Osteoblast (primary cell): ENCODE measurements around the gene KCNH6. TPM values are rescaled to one million over a fixed set of nuclear protein-coding genes. Genes with fewer than 3 reads are reported as not detected.
A peak's percentile ranks its signal among the peaks of the same experiment; 100 is the strongest.

ENCODE experiments used
- DNase-seq: peaks from one replicate; pipeline ENCODE4 v3.0.0; 2011; ENCODE audit warnings: low spot score, mixed read lengths; ENCODE audit not compliant: insufficient read length; ENCODE audit errors: missing footprints
- H2AFZ ChIP-seq: 2 replicates; pipeline ENCODE4 v1.6.0; 2011; ENCODE audit warnings: mild to moderate bottlenecking, low read length
- H3K27ac ChIP-seq: 2 replicates; pipeline ENCODE4 v1.5.1; 2011; ENCODE audit warnings: mild to moderate bottlenecking, low read depth, low read length, moderate library complexity
- H3K27me3 ChIP-seq: 2 replicates; pipeline ENCODE4 v1.6.0; 2012; ENCODE audit warnings: mild to moderate bottlenecking, control low read depth, inconsistent platforms, low read length, moderate library complexity; ENCODE audit not compliant: insufficient read depth
- H3K36me3 ChIP-seq: 2 replicates; pipeline ENCODE4 v1.5.1; 2011; ENCODE audit warnings: mild to moderate bottlenecking, low read length, control low read depth, moderate library complexity; ENCODE audit not compliant: insufficient read depth
- H3K4me1 ChIP-seq: 2 replicates; pipeline ENCODE4 v1.5.1; 2011; ENCODE audit warnings: mild to moderate bottlenecking, low read length, control low read depth, moderate library complexity; ENCODE audit not compliant: insufficient read depth
- H3K4me2 ChIP-seq: 2 replicates; pipeline ENCODE4 v1.6.0; 2011; ENCODE audit warnings: mild to moderate bottlenecking, low read length; ENCODE audit not compliant: insufficient read depth
- H3K4me3 ChIP-seq: fragments of 200-600 bp; sonication (generic); 3 replicates; pipeline ENCODE4 v1.5.1; 2012; ENCODE audit warnings: mild to moderate bottlenecking, low read length, inconsistent platforms; ENCODE audit not compliant: insufficient read depth
- H3K79me2 ChIP-seq: 2 replicates; pipeline ENCODE4 v1.6.0; 2012; ENCODE audit warnings: mild to moderate bottlenecking, low read length, control low read depth, inconsistent platforms; ENCODE audit not compliant: insufficient read depth
- H3K9me3 ChIP-seq: 2 replicates; pipeline ENCODE4 v1.5.1; 2011; ENCODE audit warnings: low read depth, low read length, control low read depth
- H4K20me1 ChIP-seq: 2 replicates; pipeline ENCODE4 v1.6.0; 2012; ENCODE audit warnings: mild to moderate bottlenecking, low read length, control low read depth; ENCODE audit not compliant: insufficient read depth
- CTCF ChIP-seq: IDR thresholded peaks from 2 replicates; pipeline ENCODE4 v1.5.1; 2011; ENCODE audit warnings: mild to moderate bottlenecking, low read depth, low read length, moderate library complexity; ENCODE audit errors: extremely low read depth
- total RNA-seq: library from RNA; depleted of rRNA; stranded (reverse); fragments of >200 nt; gene quantifications from 2 replicates; pipeline ENCODE4 v1.2.3, GENCODE V29; 2012

The KCNH6 gene
- total RNA-seq, 1 donor: not detected

DNA sequence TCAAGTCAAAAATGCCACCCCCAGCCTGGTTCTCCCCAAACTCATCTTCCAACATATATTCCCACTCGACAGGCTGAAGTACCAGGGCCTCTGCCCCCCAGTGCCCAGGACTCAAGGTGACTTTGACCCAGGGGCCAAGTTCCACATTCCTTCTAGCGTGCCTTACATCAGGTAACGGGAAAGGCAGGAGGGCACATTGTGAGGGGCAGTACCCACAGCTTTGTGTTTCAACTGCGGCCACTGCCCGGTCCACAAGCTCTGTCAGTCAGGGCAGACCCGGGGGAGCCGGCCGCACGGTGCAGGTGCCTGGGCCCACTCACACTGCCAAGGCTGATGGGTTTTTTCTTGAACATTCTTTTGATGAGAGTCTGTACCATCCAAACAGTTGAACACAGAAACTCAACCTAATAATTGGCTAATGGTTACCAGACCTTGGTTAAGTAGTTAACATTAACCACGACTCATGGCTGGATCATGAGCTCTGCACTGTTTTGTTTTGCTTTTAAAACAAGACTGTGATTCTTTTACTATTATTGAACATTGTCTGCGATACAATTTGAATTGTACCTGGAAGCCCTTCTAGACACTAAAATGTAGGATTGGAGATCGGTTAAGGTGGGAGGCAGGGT, 28.7 kb upstream of the KCNH6 start:
- Histone ChIP-seq H3K27me3 (peaks cover 12% of the 10 kb centered on the region), H2AFZ (no peak overlapping the region), H4K20me1 (no peaks in the 10 kb centered on the region), H3K79me2 (no peaks in the 10 kb centered on the region), H3K4me1 (peaks cover 4% of the 10 kb centered on the region), H3K4me3 (no peak overlapping the region), H3K27ac (no peak overlapping the region), H3K36me3 (no peaks in the 10 kb centered on the region), H3K4me2 (no peak overlapping the region), H3K9me3 (no peaks in the 10 kb centered on the region)
- TF ChIP-seq CTCF: no peak
- DNase-seq: peak; percentile 60

DNA sequence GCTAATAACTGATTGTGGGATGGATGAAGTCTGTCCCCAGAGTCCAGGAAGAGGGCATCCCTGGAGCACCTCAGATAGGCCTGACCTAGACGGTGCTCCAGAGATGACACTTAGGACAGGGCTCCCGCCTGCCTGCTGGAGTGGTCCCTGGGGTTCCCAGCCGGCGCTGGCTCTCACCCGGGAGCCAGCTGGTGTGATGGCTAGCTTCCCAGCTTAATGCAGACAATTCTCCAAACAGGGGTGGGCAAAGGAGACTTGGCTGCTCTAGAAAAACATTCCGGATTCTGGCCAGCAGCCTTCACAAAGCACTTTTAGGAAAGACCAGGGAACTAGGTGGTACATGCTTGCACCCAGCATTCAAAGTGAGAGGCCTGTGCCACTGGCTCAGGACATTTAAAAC, 27.7 kb upstream of the KCNH6 start:
- TF ChIP-seq CTCF: no peak
- Histone ChIP-seq H3K4me2 (no peak overlapping the region), H3K79me2 (no peaks in the 10 kb centered on the region), H3K27ac (no peak overlapping the region), H2AFZ (no peak overlapping the region), H3K36me3 (no peaks in the 10 kb centered on the region), H3K27me3 (peaks cover 6% of the 10 kb centered on the region), H3K4me1 (peaks cover 4% of the 10 kb centered on the region), H3K4me3 (no peak overlapping the region), H3K9me3 (no peaks in the 10 kb centered on the region), H4K20me1 (no peaks in the 10 kb centered on the region)
- peak; percentile 62 for DNase-seq

GRCh38 chr17:63496177-63496576, 27.0 kb upstream of the KCNH6 start:
- no peak overlapping the region for H2AFZ ChIP-seq
- H3K4me1 ChIP-seq: peaks cover 4% of the 10 kb centered on the region
- no peaks in the 10 kb centered on the region for H4K20me1 ChIP-seq
- H3K36me3 ChIP-seq: no peaks in the 10 kb centered on the region
- peaks cover 10% of the 10 kb centered on the region for H3K27me3 ChIP-seq
- DNase-seq: peak; percentile 48
- no peak overlapping the region for H3K4me2 ChIP-seq
- no peak overlapping the region for H3K4me3 ChIP-seq
- no peak for TF ChIP-seq CTCF
- no peak overlapping the region for H3K27ac ChIP-seq
- H3K9me3 ChIP-seq: no peaks in the 10 kb centered on the region
- no peaks in the 10 kb centered on the region for H3K79me2 ChIP-seq

DNA sequence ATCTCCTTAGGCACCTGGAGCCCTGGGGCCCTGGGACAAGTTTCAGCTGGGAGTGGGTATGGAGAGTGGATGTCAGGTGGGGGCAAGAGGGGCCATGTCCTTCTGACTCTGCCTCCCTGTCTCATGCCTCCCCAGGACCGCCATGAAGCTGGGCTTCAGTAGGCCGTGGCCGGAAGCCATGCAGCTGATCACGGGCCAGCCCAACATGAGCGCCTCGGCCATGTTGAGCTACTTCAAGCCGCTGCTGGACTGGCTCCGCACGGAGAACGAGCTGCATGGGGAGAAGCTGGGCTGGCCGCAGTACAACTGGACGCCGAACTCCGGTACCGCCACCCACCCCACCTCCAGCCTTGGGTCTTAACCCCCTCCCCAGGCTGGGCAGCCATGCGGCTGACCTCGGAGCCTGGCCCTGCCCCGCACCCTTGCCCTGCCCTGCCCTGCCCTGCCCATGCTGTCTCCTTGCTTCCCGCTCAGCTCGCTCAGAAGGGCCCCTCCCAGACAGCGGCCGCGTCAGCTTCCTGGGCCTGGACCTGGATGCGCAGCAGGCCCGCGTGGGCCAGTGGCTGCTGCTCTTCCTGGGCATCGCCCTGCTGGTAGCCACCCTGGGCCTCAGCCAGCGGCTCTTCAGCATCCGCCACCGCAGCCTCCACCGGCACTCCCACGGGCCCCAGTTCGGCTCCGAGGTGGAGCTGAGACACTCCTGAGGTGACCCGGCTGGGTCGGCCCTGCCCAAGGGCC, 26.3 kb upstream of the KCNH6 start:
- no peak overlapping the region for H2AFZ ChIP-seq
- H3K36me3 ChIP-seq: no peaks in the 10 kb centered on the region
- no peak overlapping the region for H3K4me2 ChIP-seq
- H3K4me3 ChIP-seq: no peak overlapping the region
- H3K27me3 ChIP-seq: peaks cover 12% of the 10 kb centered on the region
- H3K4me1 ChIP-seq: peaks cover 4% of the 10 kb centered on the region
- H3K79me2 ChIP-seq: no peaks in the 10 kb centered on the region
- H3K9me3 ChIP-seq: no peaks in the 10 kb centered on the region
- H4K20me1 ChIP-seq: no peaks in the 10 kb centered on the region
- TF ChIP-seq CTCF: no peak
- DNase-seq: peak; percentile 49
- H3K27ac ChIP-seq: no peak overlapping the region
